Parathyroid adenoma (tissue), 2 donors: Measurements from ENCODE around the gene PLOD1.
"Not testable (repeated sequence)": the region's sequence is repeated elsewhere in the genome, so short reads cannot be mapped to it uniquely, and the experiment has no call there.

Source experiments
- H2AFZ ChIP-seq: fragments of 300-600 bp; sonication (generic); one replicate; pipeline ENCODE4 v1.7.0; 2017; ENCODE audit warnings: antibody characterized with exemption, mild to moderate bottlenecking
- H3K27ac ChIP-seq: fragments of 300-600 bp; sonication (generic); one replicate; pipeline ENCODE4 v1.7.0; 2017
- H3K27me3 ChIP-seq: fragments of 300-600 bp; sonication (generic); one replicate; pipeline ENCODE4 v1.7.0; 2017; ENCODE audit warnings: low read length; ENCODE audit not compliant: control insufficient read depth, insufficient read depth
- H3K36me3 ChIP-seq: fragments of 300-600 bp; sonication (generic); one replicate; pipeline ENCODE4 v1.7.0; 2017; ENCODE audit warnings: low read length; ENCODE audit not compliant: control insufficient read depth, insufficient read depth
- H3K4me1 ChIP-seq: fragments of 300-600 bp; sonication (generic); one replicate; pipeline ENCODE4 v1.7.0; 2017; ENCODE audit warnings: control low read depth
- H3K4me2 ChIP-seq: fragments of 300-600 bp; sonication (generic); one replicate; pipeline ENCODE4 v1.7.0; 2017; ENCODE audit warnings: low read length
- H3K4me3 ChIP-seq: fragments of 300-600 bp; sonication (generic); one replicate; pipeline ENCODE4 v1.7.0; 2017; ENCODE audit warnings: low read depth, low read length
- H3K79me2 ChIP-seq: fragments of 300-600 bp; sonication (generic); one replicate; pipeline ENCODE4 v1.7.0; 2017; ENCODE audit warnings: control low read depth
- H3K9ac ChIP-seq: fragments of 300-600 bp; sonication (generic); one replicate; pipeline ENCODE4 v1.7.0; 2017; ENCODE audit warnings: mild to moderate bottlenecking
- H3K9me3 ChIP-seq: fragments of 300-600 bp; sonication (generic); one replicate; pipeline ENCODE4 v1.7.0; 2017; ENCODE audit warnings: low read length; ENCODE audit not compliant: control insufficient read depth
- CTCF ChIP-seq: fragments of 300-600 bp; sonication (generic); IDR thresholded peaks from one replicate; pipeline ENCODE4 v1.7.0; 2017; ENCODE audit warnings: antibody characterized with exemption, mild to moderate bottlenecking
- donor health status: primary hyperparathyroidism.

PLOD1 gene

GRCh38 chr1:11904978-11905377, 29.5 kb upstream of the PLOD1 start:
- H3K4me1 ChIP-seq: peaks cover 4% of the 10 kb centered on the region
- no peaks in the 10 kb centered on the region for H3K36me3 ChIP-seq
- no peaks in the 10 kb centered on the region for H3K79me2 ChIP-seq
- no peaks in the 10 kb centered on the region for H3K27me3 ChIP-seq
- no peak overlapping the region for H3K4me2 ChIP-seq
- H2AFZ ChIP-seq: no peak overlapping the region
- no peaks in the 10 kb centered on the region for H3K9me3 ChIP-seq
- no peak for TF ChIP-seq CTCF
- H3K4me3 ChIP-seq: no peak overlapping the region
- H3K27ac ChIP-seq: no peak overlapping the region
- no peak overlapping the region for H3K9ac ChIP-seq

- no peak overlapping the region for H3K9ac ChIP-seq
- no peaks in the 10 kb centered on the region for H3K27me3 ChIP-seq
- no peak overlapping the region for H3K4me3 ChIP-seq
- H3K4me1 ChIP-seq: peaks cover 4% of the 10 kb centered on the region
- no peaks in the 10 kb centered on the region for H3K9me3 ChIP-seq
- no peak overlapping the region for H2AFZ ChIP-seq
- H3K27ac ChIP-seq: no peak overlapping the region
- TF ChIP-seq CTCF: no peak
- H3K4me2 ChIP-seq: no peak overlapping the region
- no peaks in the 10 kb centered on the region for H3K79me2 ChIP-seq
- H3K36me3 ChIP-seq: no peaks in the 10 kb centered on the region
Observed at GRCh38 chr1:11906870-11907269, 27.6 kb upstream of the PLOD1 start.

DNA sequence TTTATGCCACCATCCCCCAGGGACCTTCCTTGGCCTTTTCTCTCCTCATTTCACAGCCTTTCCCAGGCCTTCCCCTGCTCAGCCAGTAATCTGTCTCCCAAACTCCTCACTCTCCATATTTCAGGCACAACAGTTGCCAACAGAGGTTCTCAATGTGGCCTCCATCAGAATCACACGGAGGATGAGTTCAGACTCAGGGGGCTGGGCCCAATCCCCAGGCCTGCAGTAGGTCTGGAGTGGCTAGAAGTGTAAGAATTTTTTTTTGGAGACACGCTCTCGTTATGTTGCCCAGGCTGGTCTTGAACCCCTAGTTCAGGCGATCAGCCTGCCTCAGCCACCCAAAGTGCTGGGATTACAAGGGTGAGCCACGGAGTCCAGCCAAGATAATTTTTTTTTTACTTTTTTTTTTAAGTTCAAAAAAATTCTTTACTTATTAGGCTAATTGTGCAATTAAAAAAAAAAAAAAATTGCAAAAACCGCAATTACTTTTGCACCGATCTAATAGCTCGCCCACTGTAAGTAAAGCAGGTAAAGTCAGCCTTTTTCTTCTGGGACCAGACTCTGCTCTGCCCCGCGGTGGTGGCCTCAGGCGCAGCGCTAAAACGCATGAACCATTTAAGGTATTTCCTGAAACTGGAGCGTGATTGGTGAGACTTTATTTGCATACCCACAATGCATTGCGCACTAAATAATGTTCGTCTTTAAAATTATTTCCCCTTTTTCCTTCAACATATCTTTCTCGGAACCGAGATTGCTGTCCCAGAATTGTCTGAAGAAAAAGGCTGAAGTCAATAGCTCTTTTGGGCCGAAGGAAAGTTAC, 27.0 kb upstream of the PLOD1 start:
- peak overlapping the region; percentile 77 for H3K4me3 ChIP-seq

DNA sequence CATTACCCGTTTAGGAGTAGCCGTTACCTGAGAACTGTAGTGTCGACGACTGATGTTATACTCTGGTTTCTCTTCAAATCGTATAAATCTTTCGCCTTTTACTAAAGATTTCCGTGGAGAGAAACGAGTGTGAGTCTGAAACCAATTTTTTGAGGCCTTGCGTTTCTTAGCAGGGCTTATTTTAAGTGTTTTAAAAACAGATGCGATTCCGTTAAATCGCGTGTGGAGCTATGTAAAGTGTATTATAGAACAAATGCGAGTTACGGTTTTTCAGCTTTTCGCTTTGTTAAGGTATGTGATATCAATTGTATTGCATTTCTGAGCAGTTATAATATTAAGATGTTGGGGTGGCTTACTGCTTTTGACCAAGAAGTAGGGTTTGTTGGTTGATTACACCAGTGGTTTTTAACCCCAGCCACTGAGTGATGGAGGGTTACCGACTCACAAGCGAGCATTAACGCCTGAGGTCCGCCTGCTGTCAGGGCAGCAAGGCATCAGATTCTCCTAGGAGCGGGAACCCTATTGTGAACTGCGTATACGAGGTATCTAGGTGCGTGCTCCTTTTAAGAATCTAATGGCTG, 26.3 kb upstream of the PLOD1 start:
- Histone ChIP-seq H3K9ac (peak overlapping the region; percentile 46), H2AFZ (peak overlapping the region; percentile 86), H3K4me3 (peak overlapping the region; percentile 77), H3K79me2 (no peaks in the 10 kb centered on the region), H3K4me2 (peak overlapping the region; percentile 90), H3K4me1 (peaks cover 4% of the 10 kb centered on the region), H3K36me3 (no peaks in the 10 kb centered on the region), H3K9me3 (no peaks in the 10 kb centered on the region), H3K27me3 (no peaks in the 10 kb centered on the region), H3K27ac (peak overlapping the region; percentile 100)
- TF ChIP-seq CTCF: no peak

More for the DNA sequence above, 27.0 kb upstream of the PLOD1 start:
- no peaks in the 10 kb centered on the region for H3K27me3 ChIP-seq
- H3K9me3 ChIP-seq: no peaks in the 10 kb centered on the region
- H3K4me1 ChIP-seq: peaks cover 4% of the 10 kb centered on the region
- H2AFZ ChIP-seq: peak overlapping the region; percentile 77
- peak; percentile 63 for TF ChIP-seq CTCF
- no peaks in the 10 kb centered on the region for H3K36me3 ChIP-seq
- no peaks in the 10 kb centered on the region for H3K79me2 ChIP-seq
- H3K27ac ChIP-seq: peak overlapping the region; percentile 100
- peak overlapping the region; percentile 46 for H3K9ac ChIP-seq
- H3K4me2 ChIP-seq: peak overlapping the region; percentile 90

DNA sequence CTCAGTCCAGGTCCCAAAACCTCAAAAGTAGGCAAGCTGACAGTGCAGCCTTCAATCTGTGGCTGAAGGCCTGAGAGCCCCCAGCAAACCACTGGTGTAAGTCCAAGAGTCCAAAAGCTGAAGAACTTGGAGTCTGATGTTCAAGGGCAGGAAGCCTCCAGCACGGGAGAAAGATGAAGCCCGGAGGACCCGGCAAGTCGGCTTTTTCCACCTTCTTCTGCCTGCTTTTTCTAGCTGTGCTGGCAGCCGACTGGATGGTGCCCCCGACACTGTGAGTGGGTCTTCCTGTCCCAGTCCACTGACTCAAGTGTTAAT, 23.6 kb upstream of the PLOD1 start:
- H3K36me3 ChIP-seq, H3K9ac ChIP-seq, H2AFZ ChIP-seq, H3K27ac ChIP-seq, H3K4me2 ChIP-seq, H3K9me3 ChIP-seq, H3K4me3 ChIP-seq, H3K27me3 ChIP-seq, H3K4me1 ChIP-seq, H3K79me2 ChIP-seq: not testable (repeated sequence)
